Loucy (cell line): ENCODE data around the gene REEP1.

Experiments used
- H2AFZ ChIP-seq: fragments of 200-600 bp; sonication (generic); 2 replicates; pipeline ENCODE4 v1.6.0; 2016; ENCODE audit warnings: antibody characterized with exemption, mild to moderate bottlenecking, low read length, moderate library complexity
- H3F3A ChIP-seq: fragments of 200-600 bp; 2 replicates; pipeline ENCODE4 v1.6.0; 2016; ENCODE audit warnings: antibody characterized with exemption, low read depth, mild to moderate bottlenecking
- H3K27me3 ChIP-seq: fragments of 200-600 bp; sonication (generic); 2 replicates; pipeline ENCODE4 v1.6.1; 2014; ENCODE audit warnings: low read length, mild to moderate bottlenecking; ENCODE audit not compliant: insufficient read depth, poor library complexity, severe bottlenecking
- H3K36me3 ChIP-seq: fragments of 200-600 bp; sonication (generic); 2 replicates; pipeline ENCODE4 v1.6.1; 2016; ENCODE audit warnings: low read length; ENCODE audit not compliant: insufficient read depth
- H3K4me1 ChIP-seq: fragments of 200-600 bp; sonication (generic); 2 replicates; pipeline ENCODE4 v1.5.1; 2014; ENCODE audit warnings: low read length, mild to moderate bottlenecking; ENCODE audit not compliant: insufficient read depth, poor library complexity, severe bottlenecking
- H3K4me2 ChIP-seq: fragments of 200-600 bp; sonication (generic); 2 replicates; pipeline ENCODE4 v1.6.0; 2014; ENCODE audit warnings: antibody characterized with exemption, low read length, low read depth, mild to moderate bottlenecking; ENCODE audit not compliant: poor library complexity, severe bottlenecking
- H3K4me3 ChIP-seq: fragments of 200-600 bp; sonication (generic); 2 replicates; pipeline ENCODE4 v1.5.1; 2014; ENCODE audit warnings: low read length, mild to moderate bottlenecking, mixed read lengths; ENCODE audit not compliant: poor library complexity, severe bottlenecking
- H3K79me2 ChIP-seq: fragments of 200-600 bp; sonication (generic); 2 replicates; pipeline ENCODE4 v1.6.1; 2014; ENCODE audit warnings: low read length; ENCODE audit not compliant: insufficient read depth
- H3K9ac ChIP-seq: fragments of 200-600 bp; sonication (generic); 2 replicates; pipeline ENCODE4 v1.6.0; 2014; ENCODE audit warnings: mild to moderate bottlenecking, low read depth, low read length, moderate library complexity; ENCODE audit not compliant: poor library complexity, severe bottlenecking
- H3K9me2 ChIP-seq: fragments of 200-600 bp; sonication (generic); replicated peaks from 2 replicates; pipeline ENCODE4 v1.6.1; 2016; ENCODE audit warnings: low read depth, low read length, mixed read lengths
- H3K9me3 ChIP-seq: fragments of 200-600 bp; sonication (generic); 2 replicates; pipeline ENCODE4 v1.6.1; 2014; ENCODE audit warnings: mild to moderate bottlenecking, antibody characterized with exemption, low read length, low read depth; ENCODE audit not compliant: insufficient read depth
- H4K20me1 ChIP-seq: fragments of 200-600 bp; sonication (generic); 2 replicates; pipeline ENCODE4 v1.6.0; 2014; ENCODE audit warnings: antibody characterized with exemption, low read length, mild to moderate bottlenecking; ENCODE audit not compliant: insufficient read depth, poor library complexity, severe bottlenecking
- EZH2phosphoT487 ChIP-seq: fragments of 200-600 bp; IDR thresholded peaks from 2 replicates; pipeline ENCODE4 v1.6.1; 2018; ENCODE audit warnings: antibody characterized with exemption, mild to moderate bottlenecking, moderate library complexity, borderline replicate concordance
- TF ChIP-seq, protein P1 (sequence below): fragments of 200-600 bp; sonication (generic); conservative IDR thresholded peaks from 2 replicates; pipeline ENCODE4 v1.5.1; 2014; ENCODE audit warnings: mild to moderate bottlenecking, antibody characterized with exemption, low read length

REEP1 gene

DNA sequence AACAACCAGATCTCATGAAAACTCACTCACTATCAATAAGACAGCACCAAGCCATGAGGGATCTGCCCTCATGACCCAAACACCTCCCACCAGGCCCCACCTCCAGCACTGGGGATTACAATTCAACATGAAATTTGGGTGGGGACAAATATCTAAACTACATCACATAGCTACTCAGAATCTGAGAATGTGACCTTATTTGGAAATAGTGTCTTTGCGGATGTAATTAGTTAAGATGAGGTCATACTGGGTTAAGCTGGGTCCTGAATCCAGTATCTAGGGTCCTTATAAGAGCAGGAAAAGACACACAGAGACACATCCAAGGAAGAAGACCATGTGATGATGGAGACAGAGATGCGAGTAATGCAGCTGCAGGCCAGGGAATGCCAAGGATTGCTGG is 27.5 kb upstream of the REEP1 start:
- H3K9me3 ChIP-seq = no peaks in the 10 kb centered on the region
- H3K36me3 ChIP-seq = no peaks in the 10 kb centered on the region
- H3K27me3 ChIP-seq = no peaks in the 10 kb centered on the region
- H3K9me2 ChIP-seq = no peaks in the 10 kb centered on the region
- no peak overlapping the region for H3K9ac ChIP-seq
- peaks cover 14% of the 10 kb centered on the region for H3K4me1 ChIP-seq
- H3K79me2 ChIP-seq = no peaks in the 10 kb centered on the region
- no peaks in the 10 kb centered on the region for H4K20me1 ChIP-seq
- H3K4me2 ChIP-seq = no peak overlapping the region
- H3F3A ChIP-seq = no peaks in the 10 kb centered on the region
- no peak for TF ChIP-seq EZH2phosphoT487
- TF ChIP-seq, protein P1, sequence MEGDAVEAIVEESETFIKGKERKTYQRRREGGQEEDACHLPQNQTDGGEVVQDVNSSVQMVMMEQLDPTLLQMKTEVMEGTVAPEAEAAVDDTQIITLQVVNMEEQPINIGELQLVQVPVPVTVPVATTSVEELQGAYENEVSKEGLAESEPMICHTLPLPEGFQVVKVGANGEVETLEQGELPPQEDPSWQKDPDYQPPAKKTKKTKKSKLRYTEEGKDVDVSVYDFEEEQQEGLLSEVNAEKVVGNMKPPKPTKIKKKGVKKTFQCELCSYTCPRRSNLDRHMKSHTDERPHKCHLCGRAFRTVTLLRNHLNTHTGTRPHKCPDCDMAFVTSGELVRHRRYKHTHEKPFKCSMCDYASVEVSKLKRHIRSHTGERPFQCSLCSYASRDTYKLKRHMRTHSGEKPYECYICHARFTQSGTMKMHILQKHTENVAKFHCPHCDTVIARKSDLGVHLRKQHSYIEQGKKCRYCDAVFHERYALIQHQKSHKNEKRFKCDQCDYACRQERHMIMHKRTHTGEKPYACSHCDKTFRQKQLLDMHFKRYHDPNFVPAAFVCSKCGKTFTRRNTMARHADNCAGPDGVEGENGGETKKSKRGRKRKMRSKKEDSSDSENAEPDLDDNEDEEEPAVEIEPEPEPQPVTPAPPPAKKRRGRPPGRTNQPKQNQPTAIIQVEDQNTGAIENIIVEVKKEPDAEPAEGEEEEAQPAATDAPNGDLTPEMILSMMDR = no peak
- H3K4me3 ChIP-seq = no peak overlapping the region
- no peak overlapping the region for H2AFZ ChIP-seq

DNA sequence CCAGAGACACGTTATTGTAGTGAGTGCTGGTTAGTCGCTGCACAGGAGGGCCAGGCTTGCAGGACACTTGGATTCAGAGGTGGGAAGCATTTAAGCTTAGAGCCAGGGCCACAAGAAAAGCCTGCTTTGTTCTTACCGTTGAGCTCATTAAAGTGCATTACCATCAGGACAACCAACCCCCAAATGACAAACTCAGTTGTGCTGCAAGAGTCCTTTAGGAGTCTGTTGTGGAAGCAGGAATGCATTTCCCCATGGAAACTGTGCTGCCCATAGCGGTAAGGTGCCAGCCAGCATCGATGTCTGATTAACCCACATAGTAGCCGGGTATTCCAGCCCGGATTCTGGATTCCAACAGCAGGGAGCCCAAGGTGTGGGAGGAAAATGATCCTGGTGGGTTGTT is 23.4 kb upstream of the REEP1 start:
- Histone ChIP-seq H3K79me2 (no peaks in the 10 kb centered on the region), H3K4me2 (no peak overlapping the region), H3K36me3 (no peaks in the 10 kb centered on the region), H3K9ac (no peak overlapping the region), H3K4me1 (no peaks in the 10 kb centered on the region), H4K20me1 (no peaks in the 10 kb centered on the region), H3K9me2 (no peaks in the 10 kb centered on the region), H3K9me3 (no peaks in the 10 kb centered on the region), H2AFZ (no peak overlapping the region), H3K4me3 (no peak overlapping the region), H3K27me3 (no peaks in the 10 kb centered on the region), H3F3A (no peaks in the 10 kb centered on the region)
- TF ChIP-seq, protein P1 = no peak
- TF ChIP-seq EZH2phosphoT487 = no peak

DNA sequence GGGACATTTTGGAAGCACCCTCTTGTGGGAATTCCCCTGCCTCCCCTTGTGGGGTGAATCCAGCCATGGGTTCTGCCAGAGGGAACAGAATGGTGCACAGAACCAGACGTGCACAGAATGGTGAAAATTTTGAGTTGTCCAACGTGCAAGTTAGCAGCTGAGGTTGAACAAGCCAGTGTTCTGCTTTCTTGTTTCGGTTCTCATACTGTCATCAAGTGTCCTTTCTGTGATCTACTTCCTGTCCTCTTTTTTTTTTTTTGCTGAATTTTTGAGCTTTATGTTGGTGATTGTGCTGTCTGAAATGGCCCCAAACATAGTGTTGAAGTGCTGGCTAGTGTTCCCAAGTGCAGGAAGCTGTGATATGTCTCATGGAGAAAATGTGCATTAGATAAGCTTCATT is 21.5 kb upstream of the REEP1 start:
- H3K36me3 ChIP-seq = no peaks in the 10 kb centered on the region
- no peak overlapping the region for H3K9ac ChIP-seq
- H3K4me2 ChIP-seq = no peak overlapping the region
- no peaks in the 10 kb centered on the region for H3F3A ChIP-seq
- H2AFZ ChIP-seq = no peak overlapping the region
- H4K20me1 ChIP-seq = no peaks in the 10 kb centered on the region
- H3K79me2 ChIP-seq = no peaks in the 10 kb centered on the region
- H3K4me1 ChIP-seq = no peaks in the 10 kb centered on the region
- H3K9me3 ChIP-seq = no peaks in the 10 kb centered on the region
- TF ChIP-seq, protein P1 = no peak
- TF ChIP-seq EZH2phosphoT487 = no peak
- H3K27me3 ChIP-seq = no peaks in the 10 kb centered on the region
- no peak overlapping the region for H3K4me3 ChIP-seq
- no peaks in the 10 kb centered on the region for H3K9me2 ChIP-seq
